Duodenal mucosa (tissue), 2 donors: ENCODE results near the gene MARCHF2.
"Not testable (repeated sequence)": the region's sequence is repeated elsewhere in the genome, so short reads cannot be mapped to it uniquely, and the experiment has no call there.

Experiments
- H3K27ac ChIP-seq: one replicate; pipeline ENCODE4 v1.7.0; 2013; ENCODE audit warnings: low read depth, low read length
- H3K27me3 ChIP-seq, 2 donors: one replicate each; pipeline ENCODE4 v1.7.0; 2013; ENCODE audit warnings: low read length in 2 of 2, control low read depth in 1 of 2; ENCODE audit not compliant: insufficient read depth in 2 of 2, control insufficient read depth in 1 of 2
- H3K36me3 ChIP-seq, 2 donors: one replicate each; pipeline ENCODE4 v1.7.0; 2013; ENCODE audit warnings: low read length in 2 of 2, control low read depth in 1 of 2; ENCODE audit not compliant: insufficient read depth in 2 of 2, control insufficient read depth in 1 of 2
- H3K4me1 ChIP-seq, 2 donors: one replicate each; pipeline ENCODE4 v1.7.0; 2013; ENCODE audit warnings: low read length in 2 of 2, control low read depth in 1 of 2; ENCODE audit not compliant: insufficient read depth in 2 of 2, control insufficient read depth in 1 of 2
- H3K4me3 ChIP-seq, 2 donors: one replicate each; pipeline ENCODE4 v1.7.0; 2013; ENCODE audit warnings: low read length in 2 of 2, low read depth in 1 of 2
- H3K9ac ChIP-seq, 2 donors: one replicate each; pipeline ENCODE4 v1.7.0; 2013; ENCODE audit warnings: low read length in 2 of 2, low read depth in 1 of 2
- H3K9me3 ChIP-seq, 2 donors: one replicate each; pipeline ENCODE4 v1.7.0; 2013; ENCODE audit warnings: low read length in 2 of 2, control low read depth in 1 of 2; ENCODE audit not compliant: control insufficient read depth in 1 of 2

MARCHF2 gene

GRCh38 chr19:8375766-8376165, 37.3 kb upstream of the MARCHF2 start:
- not testable (repeated sequence) for H3K9me3 ChIP-seq, H3K27ac ChIP-seq, H3K27me3 ChIP-seq, H3K9ac ChIP-seq, H3K4me3 ChIP-seq, H3K36me3 ChIP-seq
- H3K4me1 ChIP-seq = peaks cover 5 to 12% of the 10 kb centered on the region in 2 donors

GRCh38 chr19:8376373-8376974, 36.6 kb upstream of the MARCHF2 start:
- not testable (repeated sequence) for H3K27ac ChIP-seq, H3K9ac ChIP-seq, H3K4me1 ChIP-seq, H3K4me3 ChIP-seq, H3K36me3 ChIP-seq, H3K27me3 ChIP-seq, H3K9me3 ChIP-seq

- Histone ChIP-seq H3K4me1 (peaks cover 0 to 4% of the 10 kb centered on the region in 2 donors), H3K36me3 (peaks cover 0 to 4% of the 10 kb centered on the region in 2 donors), H3K27ac (no peak overlapping the region), H3K9ac (no peak overlapping the region), H3K9me3 (no peaks in the 10 kb centered on the region), H3K27me3 (no peaks in the 10 kb centered on the region), H3K4me3 (no peak overlapping the region)
Measured at GRCh38 chr19:8377598-8377997, 35.5 kb upstream of the MARCHF2 start.

- not testable (repeated sequence) for H3K4me1 ChIP-seq, H3K9me3 ChIP-seq, H3K27ac ChIP-seq, H3K9ac ChIP-seq, H3K4me3 ChIP-seq, H3K27me3 ChIP-seq, H3K36me3 ChIP-seq
Measured at GRCh38 chr19:8379156-8379891, 33.8 kb upstream of the MARCHF2 start.

GRCh38 chr19:8384569-8384968, 28.5 kb upstream of the MARCHF2 start:
- H3K9ac ChIP-seq, H3K27ac ChIP-seq, H3K4me1 ChIP-seq, H3K27me3 ChIP-seq, H3K36me3 ChIP-seq, H3K4me3 ChIP-seq, H3K9me3 ChIP-seq: not testable (repeated sequence)

- H3K36me3 ChIP-seq, H3K9me3 ChIP-seq, H3K27ac ChIP-seq, H3K27me3 ChIP-seq, H3K4me1 ChIP-seq, H3K9ac ChIP-seq, H3K4me3 ChIP-seq: not testable (repeated sequence)
Measured at GRCh38 chr19:8385103-8385502, 28.0 kb upstream of the MARCHF2 start.

GRCh38 chr19:8385566-8385965, 27.5 kb upstream of the MARCHF2 start:
- not testable (repeated sequence) for H3K36me3 ChIP-seq, H3K9me3 ChIP-seq, H3K9ac ChIP-seq, H3K4me1 ChIP-seq, H3K4me3 ChIP-seq, H3K27ac ChIP-seq, H3K27me3 ChIP-seq

GRCh38 chr19:8386419-8386818, 26.7 kb upstream of the MARCHF2 start:
- not testable (repeated sequence) for H3K27me3 ChIP-seq, H3K36me3 ChIP-seq, H3K4me1 ChIP-seq, H3K27ac ChIP-seq, H3K4me3 ChIP-seq, H3K9ac ChIP-seq, H3K9me3 ChIP-seq

- Histone ChIP-seq H3K27me3 (no peaks in the 10 kb centered on the region), H3K36me3 (no peaks in the 10 kb centered on the region), H3K9me3 (no peaks in the 10 kb centered on the region), H3K27ac (no peak overlapping the region), H3K4me1 (peaks cover 12% of the 10 kb centered on the region in 2 donors), H3K4me3 (no peak overlapping the region), H3K9ac (no peak overlapping the region)
Measured at GRCh38 chr19:8386990-8387389, 26.1 kb upstream of the MARCHF2 start.

GRCh38 chr19:8387688-8388611, 25.2 kb upstream of the MARCHF2 start:
- Histone ChIP-seq H3K36me3 (no peaks in the 10 kb centered on the region), H3K4me1 (peaks cover 16 to 18% of the 10 kb centered on the region in 2 donors), H3K4me3 (no peak overlapping the region), H3K27ac (no peak overlapping the region), H3K27me3 (no peaks in the 10 kb centered on the region), H3K9me3 (no peaks in the 10 kb centered on the region), H3K9ac (no peak overlapping the region)
